Endothelial cell (in vitro differentiated cells): Measurements from ENCODE around the gene CADM1. TPM values are rescaled to one million over a fixed set of nuclear protein-coding genes. Genes with fewer than 3 reads are reported as not detected.

Experiments
- DNase-seq: peaks from one replicate; pipeline ENCODE4 v3.0.0; 2021; ENCODE audit warnings: low spot score
- H3K27ac Mint-ChIP-seq: one replicate; pipeline ENCODE4 v1.8.0; 2021; ENCODE audit warnings: mixed read lengths, inconsistent platforms; ENCODE audit not compliant: unreplicated experiment
- H3K27me3 Mint-ChIP-seq: one replicate; pipeline ENCODE4 v1.8.0; 2021; ENCODE audit warnings: mild to moderate bottlenecking, moderate library complexity, mixed read lengths, inconsistent platforms; ENCODE audit not compliant: unreplicated experiment
- H3K36me3 Mint-ChIP-seq: one replicate; pipeline ENCODE4 v1.8.0; 2021; ENCODE audit warnings: mild to moderate bottlenecking, low read depth, mixed read lengths, inconsistent platforms; ENCODE audit not compliant: unreplicated experiment
- H3K4me1 Mint-ChIP-seq: one replicate; pipeline ENCODE4 v1.8.0; 2021; ENCODE audit warnings: mild to moderate bottlenecking, mixed read lengths, inconsistent platforms; ENCODE audit not compliant: unreplicated experiment
- H3K4me3 Mint-ChIP-seq: one replicate; pipeline ENCODE4 v1.8.0; 2021; ENCODE audit warnings: mild to moderate bottlenecking, mixed read lengths, inconsistent platforms; ENCODE audit not compliant: unreplicated experiment
- H3K9me3 Mint-ChIP-seq: one replicate; pipeline ENCODE4 v1.8.0; 2021; ENCODE audit warnings: mixed read lengths, inconsistent platforms; ENCODE audit not compliant: unreplicated experiment
- total RNA-seq: library from RNA; stranded (reverse); fragmentation: NEBNext Ultra II Directional; extraction: Animal tissue kit (Norgen Biotek cat#: 25700); gene quantifications from one replicate; pipeline ENCODE4 v1.2.1, GENCODE V29; 2021; ENCODE audit not compliant: unreplicated experiment
- TF ChIP-seq, protein P1 (sequence below): fragments of 200-600 bp; sonication (generic); IDR thresholded peaks from one replicate; pipeline ENCODE4 v1.5.0; 2021; ENCODE audit warnings: antibody characterized with exemption; ENCODE audit not compliant: unreplicated experiment

CADM1 gene
- total RNA-seq, 1 donor from 2014 or later = 65.5 TPM

DNA sequence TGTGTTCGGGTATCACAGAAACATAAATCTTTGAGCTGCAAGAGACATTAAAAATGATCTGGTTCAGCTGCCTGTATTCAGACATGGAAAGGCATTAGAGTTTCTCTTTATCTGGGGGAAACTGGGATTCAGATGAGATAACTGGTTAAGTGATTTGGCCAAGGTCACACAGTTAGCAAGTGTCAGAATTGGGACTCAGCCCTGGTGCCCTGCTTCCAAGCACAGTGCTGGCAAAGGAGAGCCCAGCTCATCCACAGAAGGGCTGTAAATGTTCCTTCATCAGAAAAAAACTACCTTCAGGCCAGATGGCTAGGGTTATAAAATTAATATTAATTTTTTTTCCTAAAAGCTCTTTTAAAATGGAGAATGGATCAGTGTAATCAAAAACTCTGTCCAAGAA, 20.4 kb upstream of the CADM1 start:
- TF ChIP-seq, protein P1, sequence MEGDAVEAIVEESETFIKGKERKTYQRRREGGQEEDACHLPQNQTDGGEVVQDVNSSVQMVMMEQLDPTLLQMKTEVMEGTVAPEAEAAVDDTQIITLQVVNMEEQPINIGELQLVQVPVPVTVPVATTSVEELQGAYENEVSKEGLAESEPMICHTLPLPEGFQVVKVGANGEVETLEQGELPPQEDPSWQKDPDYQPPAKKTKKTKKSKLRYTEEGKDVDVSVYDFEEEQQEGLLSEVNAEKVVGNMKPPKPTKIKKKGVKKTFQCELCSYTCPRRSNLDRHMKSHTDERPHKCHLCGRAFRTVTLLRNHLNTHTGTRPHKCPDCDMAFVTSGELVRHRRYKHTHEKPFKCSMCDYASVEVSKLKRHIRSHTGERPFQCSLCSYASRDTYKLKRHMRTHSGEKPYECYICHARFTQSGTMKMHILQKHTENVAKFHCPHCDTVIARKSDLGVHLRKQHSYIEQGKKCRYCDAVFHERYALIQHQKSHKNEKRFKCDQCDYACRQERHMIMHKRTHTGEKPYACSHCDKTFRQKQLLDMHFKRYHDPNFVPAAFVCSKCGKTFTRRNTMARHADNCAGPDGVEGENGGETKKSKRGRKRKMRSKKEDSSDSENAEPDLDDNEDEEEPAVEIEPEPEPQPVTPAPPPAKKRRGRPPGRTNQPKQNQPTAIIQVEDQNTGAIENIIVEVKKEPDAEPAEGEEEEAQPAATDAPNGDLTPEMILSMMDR = no peak
- H3K4me3 Mint-ChIP-seq = no peak overlapping the region
- H3K27me3 Mint-ChIP-seq = peaks cover 2% of the 10 kb centered on the region
- H3K9me3 Mint-ChIP-seq = no peaks in the 10 kb centered on the region
- no peak for DNase-seq
- no peak overlapping the region for H3K27ac Mint-ChIP-seq
- H3K36me3 Mint-ChIP-seq = no peaks in the 10 kb centered on the region
- peaks cover 7% of the 10 kb centered on the region for H3K4me1 Mint-ChIP-seq

DNA sequence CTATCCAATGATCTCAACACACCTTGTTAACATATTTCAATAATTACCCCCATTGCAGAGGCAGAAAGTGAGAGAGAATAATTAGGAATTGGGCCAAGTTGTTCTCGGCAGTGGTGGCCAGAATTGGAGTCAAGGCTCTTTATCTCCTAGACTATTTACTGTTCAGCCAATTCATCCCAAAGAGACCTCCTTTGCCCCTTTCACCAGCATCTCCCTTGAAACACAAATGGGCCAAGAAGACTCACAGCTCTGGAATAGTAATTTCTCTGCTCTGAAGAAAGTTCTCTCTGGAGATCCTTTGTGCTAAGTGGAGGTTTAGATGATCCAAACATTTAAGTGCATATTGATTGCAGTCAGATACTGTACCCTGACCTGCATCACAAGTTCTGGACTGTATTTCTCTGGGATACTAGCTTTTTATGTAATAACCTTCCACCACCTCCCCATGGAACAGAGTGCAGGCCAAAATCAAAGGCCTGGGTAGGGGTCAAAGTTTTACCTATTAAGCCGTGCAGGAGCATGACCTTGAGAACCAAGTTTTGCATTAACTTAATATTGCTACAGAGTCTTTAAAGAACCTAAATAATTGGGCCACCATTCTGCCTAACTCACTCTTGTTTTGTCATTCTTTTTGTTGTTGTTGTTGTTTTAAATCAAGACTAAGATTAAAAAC, 19.6 kb upstream of the CADM1 start:
- Mint-ChIP-seq H3K9me3 (no peaks in the 10 kb centered on the region), H3K36me3 (no peaks in the 10 kb centered on the region), H3K4me1 (peaks cover 7% of the 10 kb centered on the region), H3K27ac (no peak overlapping the region), H3K4me3 (no peak overlapping the region), H3K27me3 (peaks cover 2% of the 10 kb centered on the region)
- no peak for DNase-seq
- TF ChIP-seq, protein P1 = no peak

DNA sequence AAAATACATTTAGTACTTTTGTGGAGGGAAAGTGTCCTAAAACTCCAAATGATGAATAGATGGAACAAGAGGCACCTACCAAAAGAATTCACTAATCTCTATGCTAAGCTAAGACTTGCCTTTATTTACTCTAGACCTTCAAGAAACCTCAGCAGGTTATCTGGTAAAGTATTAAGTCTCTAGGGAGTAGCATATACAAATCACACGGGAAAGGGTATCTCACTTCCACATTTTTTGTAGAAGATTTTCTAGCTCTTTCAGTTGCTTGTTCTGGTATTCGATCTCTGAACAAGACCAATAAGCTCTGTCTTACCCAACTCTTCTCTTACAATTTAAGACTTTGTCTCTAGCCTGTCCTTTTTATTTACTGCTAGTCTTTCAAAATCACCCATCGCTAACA, 18.1 kb upstream of the CADM1 start:
- no peaks in the 10 kb centered on the region for H3K36me3 Mint-ChIP-seq
- no peak overlapping the region for H3K27ac Mint-ChIP-seq
- peaks cover 2% of the 10 kb centered on the region for H3K27me3 Mint-ChIP-seq
- H3K9me3 Mint-ChIP-seq = no peaks in the 10 kb centered on the region
- no peak overlapping the region for H3K4me3 Mint-ChIP-seq
- TF ChIP-seq, protein P1 = no peak
- H3K4me1 Mint-ChIP-seq = no peaks in the 10 kb centered on the region
- no peak for DNase-seq

DNA sequence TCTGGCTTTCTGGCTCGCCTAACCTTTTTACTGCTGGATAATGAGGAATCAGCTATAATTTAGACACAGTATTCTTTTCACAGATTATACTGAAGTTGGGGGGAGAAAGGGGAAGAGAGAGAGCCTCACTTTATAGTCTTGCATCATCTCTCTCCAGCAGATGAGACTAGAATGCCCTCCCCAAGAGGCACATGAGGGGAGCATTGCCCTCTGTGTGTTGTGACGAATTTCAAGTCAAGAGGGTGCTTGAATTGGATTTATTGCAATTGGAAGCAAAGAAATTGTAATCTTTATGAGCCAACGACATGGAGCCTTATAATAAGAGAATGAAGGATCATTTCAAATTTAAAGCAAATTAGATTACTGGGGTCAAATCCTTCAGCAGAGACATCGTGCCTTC, 17.6 kb upstream of the CADM1 start:
- Mint-ChIP-seq H3K4me3 (no peak overlapping the region), H3K27ac (no peak overlapping the region), H3K36me3 (no peaks in the 10 kb centered on the region), H3K4me1 (no peaks in the 10 kb centered on the region), H3K27me3 (peaks cover 2% of the 10 kb centered on the region), H3K9me3 (no peaks in the 10 kb centered on the region)
- DNase-seq = no peak
- TF ChIP-seq, protein P1 = no peak

DNA sequence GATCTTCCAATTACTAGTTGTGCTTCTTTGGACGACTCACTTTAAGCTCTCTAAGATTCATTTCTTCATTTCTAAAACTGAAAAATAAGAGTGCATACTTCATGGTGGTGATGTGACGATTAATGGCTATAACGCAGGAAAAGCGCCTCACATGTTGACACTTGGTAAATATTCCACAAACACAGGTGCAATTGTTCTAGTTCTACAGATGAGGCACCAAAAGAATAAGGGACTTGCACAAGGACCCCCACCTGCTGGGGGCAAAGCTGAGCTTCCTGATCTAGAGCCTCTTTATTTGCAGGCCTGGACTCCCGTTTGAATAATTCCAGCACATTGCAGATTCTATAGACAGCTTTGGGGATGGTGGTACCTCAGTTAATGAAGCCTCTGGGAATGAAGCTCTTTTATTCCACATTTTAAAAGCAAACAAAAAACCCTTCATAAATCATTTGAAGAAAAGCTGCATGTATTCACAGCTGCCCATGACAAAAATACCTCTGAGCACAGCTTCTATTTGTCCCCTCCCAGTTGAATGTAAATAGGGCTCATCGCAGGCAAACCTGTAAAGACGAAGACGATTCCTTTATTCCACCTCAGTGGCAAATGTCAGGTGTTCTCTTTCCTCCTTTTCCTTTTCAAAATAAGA, 14.9 kb upstream of the CADM1 start:
- TF ChIP-seq, protein P1 = no peak
- no peak for DNase-seq
- H3K36me3 Mint-ChIP-seq = no peaks in the 10 kb centered on the region
- no peaks in the 10 kb centered on the region for H3K9me3 Mint-ChIP-seq
- no peak overlapping the region for H3K4me3 Mint-ChIP-seq
- H3K27ac Mint-ChIP-seq = no peak overlapping the region
- peaks cover 1% of the 10 kb centered on the region for H3K27me3 Mint-ChIP-seq
- H3K4me1 Mint-ChIP-seq = no peaks in the 10 kb centered on the region
